Body of pancreas (tissue), 4 donors: ENCODE measurements around the gene G6PC3. TPM values are rescaled to one million over a fixed set of nuclear protein-coding genes. Genes with fewer than 3 reads are reported as not detected.

Experiments
- ATAC-seq: fragments of 150-250 bp; one replicate; pipeline ENCODE4 v1.9.1; 2016
- DNase-seq, 4 donors: peaks; one replicate each; pipeline ENCODE4 v3.0.0-alpha.2; 2019
- H3K27ac ChIP-seq, 4 donors: fragments of 200-600 bp; sonication (generic); 1 replicate in 3 of 4; 2 replicates in 1 of 4; pipeline versions ENCODE4 v1.5.1 to v1.6.1; 2016 to 2019; ENCODE audit warnings: mild to moderate bottlenecking in 1 of 4, mixed read lengths in 1 of 4, moderate library complexity in 1 of 4
- H3K27me3 ChIP-seq, 2 donors: fragments of 200-600 bp; sonication (generic); one replicate each; pipeline ENCODE4 v1.6.0; 2016; ENCODE audit warnings: mild to moderate bottlenecking in 1 of 2
- H3K36me3 ChIP-seq, 2 donors: fragments of 200-600 bp; sonication (generic); replicated peaks in 1 of 2; 2 replicates each; pipeline ENCODE4 v1.5.1; 2016; ENCODE audit warnings: low read depth in 2 of 2; ENCODE audit not compliant: insufficient read depth in 1 of 2
- H3K4me1 ChIP-seq: fragments of 200-600 bp; sonication (generic); one replicate; pipeline ENCODE4 v1.6.0; 2016
- H3K4me3 ChIP-seq, 2 donors: fragments of 200-600 bp; sonication (generic); 1 replicate in 1 of 2; 2 replicates in 1 of 2; pipeline ENCODE4 v1.5.1; 2016 to 2019
- H3K9me3 ChIP-seq, 3 donors: fragments of 200-600 bp; sonication (generic); 1 replicate in 2 of 3; 2 replicates in 1 of 3; pipeline ENCODE4 v1.5.1; 2016
- CTCF ChIP-seq, 7 experiments: fragments of 450-650 bp in 4 of 7; fragments of 200-600 bp in 3 of 7; sonication (generic) in 3 of 7; IDR thresholded peaks; one replicate each; pipeline ENCODE4 v1.5.1; 2016 to 2019; ENCODE audit warnings: antibody characterized with exemption in 7 of 7
- POLR2A ChIP-seq, 3 donors: fragments of 450-650 bp; IDR thresholded peaks; one replicate each; pipeline ENCODE4 v1.6.1; 2016; ENCODE audit warnings: antibody characterized with exemption in 3 of 3, mild to moderate bottlenecking in 2 of 3
- WGBS, 2 donors: methylation state at CpG; one replicate each; pipeline ENCODE4 v1.1.5; 2017; 5-methylcytosine and 5-hydroxymethylcytosine counted together
- intact Hi-C: fragments of 100-400 bp; cut with DNase I; formaldehyde crosslinking; loops from one replicate; pipeline ENCODE4 v1.15.1; 2023
- total RNA-seq, 2 donors: library from RNA; depleted of rRNA; stranded (reverse); fragments of >200 nt; gene quantifications; one replicate each; pipeline ENCODE4 v1.1.0, GENCODE V29; 2016

The G6PC3 gene
- total RNA-seq, 2 donors from 2014 or later: 11.9 to 12.9 TPM

GRCh38 chr17:44084921-44085320, 14.4 kb downstream of the G6PC3 start:
- TF ChIP-seq CTCF (IDR thresholded peaks at IDR 0.05) (no peak), POLR2A (IDR thresholded peaks at IDR 0.05) (no peak)
- no peak overlapping the region for H3K27ac ChIP-seq
- intact Hi-C loops: no loop called here

GRCh38 chr17:44085908-44086307, 15.4 kb downstream of the G6PC3 start:
- H3K4me3 ChIP-seq: no peak overlapping the region
- H3K9me3 ChIP-seq: no peaks in the 10 kb centered on the region
- TF ChIP-seq POLR2A (IDR thresholded peaks at IDR 0.05): no peak
- TF ChIP-seq CTCF (IDR thresholded peaks at IDR 0.05): no peak
- 76 to 82% methylated on average over 5 of the region's 5 CpGs for WGBS, 2 donors
- ATAC-seq (no peak), DNase-seq (no peak)
- peaks cover 2 to 16% of the 10 kb centered on the region in 2 donors for H3K36me3 ChIP-seq
- H3K27me3 ChIP-seq: no peaks in the 10 kb centered on the region
- H3K4me1 ChIP-seq: no peaks in the 10 kb centered on the region
- intact Hi-C loops: no loop called here
- H3K27ac ChIP-seq: no peak overlapping the region

More at GRCh38 chr17:44084921-44085320, 14.4 kb downstream of the G6PC3 start:
- no peaks in the 10 kb centered on the region for H3K27me3 ChIP-seq
- no peaks in the 10 kb centered on the region for H3K4me1 ChIP-seq
- no peaks in the 10 kb centered on the region for H3K9me3 ChIP-seq
- no peak for DNase-seq
- WGBS, 2 donors: 90 to 97% methylated on average over 7 of the region's 7 CpGs
- peaks cover 0 to 15% of the 10 kb centered on the region in 2 donors for H3K36me3 ChIP-seq
- no peak for ATAC-seq
- H3K4me3 ChIP-seq: no peak overlapping the region

GRCh38 chr17:44086364-44087311, 16.1 kb downstream of the G6PC3 start:
- Histone ChIP-seq H3K9me3 (no peaks in the 10 kb centered on the region), H3K27ac (no peak overlapping the region), H3K4me1 (no peaks in the 10 kb centered on the region), H3K27me3 (no peaks in the 10 kb centered on the region), H3K4me3 (no peak overlapping the region), H3K36me3 (peaks cover 5 to 22% of the 10 kb centered on the region in 2 donors)
- no peak for TF ChIP-seq POLR2A (IDR thresholded peaks at IDR 0.05)
- TF ChIP-seq CTCF (IDR thresholded peaks at IDR 0.05): no peak
- WGBS, 2 donors: 69 to 74% methylated on average over 12 to 21 of the region's 23 CpGs
- ATAC-seq (peak; percentile 43), DNase-seq (peak in 2 of 4 donors; percentile 28 to 46)
- intact Hi-C loops: no loop called here

- Histone ChIP-seq H3K4me3 (no peak overlapping the region), H3K27me3 (no peaks in the 10 kb centered on the region), H3K4me1 (no peaks in the 10 kb centered on the region), H3K27ac (no peak overlapping the region), H3K36me3 (peaks cover 5 to 19% of the 10 kb centered on the region in 2 donors), H3K9me3 (no peaks in the 10 kb centered on the region)
- WGBS, 2 donors: 76 to 89% methylated on average over 8 of the region's 8 CpGs
- no peak for TF ChIP-seq POLR2A (IDR thresholded peaks at IDR 0.05)
- ATAC-seq (no peak), DNase-seq (no peak)
- intact Hi-C loops: no loop called here
These were observed 16.8 kb downstream of the G6PC3 start for GRCh38 chr17:44087319-44087718.

GRCh38 chr17:44088254-44088653, 17.7 kb downstream of the G6PC3 start:
- WGBS, 2 donors: 91 to 93% methylated on average over 4 to 16 of the region's 16 CpGs
- no peak for DNase-seq
- Histone ChIP-seq H3K36me3 (peaks cover 5 to 23% of the 10 kb centered on the region in 2 donors), H3K27me3 (no peaks in the 10 kb centered on the region), H3K4me1 (no peaks in the 10 kb centered on the region), H3K4me3 (no peak overlapping the region), H3K9me3 (no peaks in the 10 kb centered on the region), H3K27ac (no peak overlapping the region)
- no peak for TF ChIP-seq CTCF (IDR thresholded peaks at IDR 0.05)
- intact Hi-C loops: no loop called here
- no peak for ATAC-seq
